K562 (cell line): ENCODE results near the gene ARHGAP4. TPM values are rescaled to one million over a fixed set of nuclear protein-coding genes. Genes with fewer than 3 reads are reported as not detected.

Experiments used
- AFF4 ChIP-seq: sonication (generic); formaldehyde crosslinking; IDR thresholded peaks from 2 replicates; pipeline ENCODE4 v1.8.0; 2023; ENCODE audit warnings: mild to moderate bottlenecking, missing genetic modification reagents
- ARID3B ChIP-seq: fragments of 250-450 bp; sonication (Bioruptor Pico); IDR thresholded peaks from 2 replicates; pipeline ENCODE4 v1.4.0; 2020; ENCODE audit warnings: borderline replicate concordance
- BRD9 ChIP-seq: fragments of 450-650 bp; IDR thresholded peaks from 2 replicates; pipeline ENCODE4 v1.6.1; 2018; ENCODE audit warnings: low read depth; ENCODE audit not compliant: partially characterized antibody
- CAMTA2 ChIP-seq: fragments of 250-450 bp; sonication (Bioruptor Pico); conservative IDR thresholded peaks from 2 replicates; pipeline ENCODE4 v1.5.1; 2022
- CBX3 ChIP-seq, 2 experiments: IDR thresholded peaks; 1 replicate in 1 of 2; 2 replicates in 1 of 2; pipeline ENCODE4 v1.6.1; 2012; ENCODE audit warnings: inconsistent platforms in 2 of 2, low read length in 2 of 2, borderline replicate concordance in 1 of 2, control low read depth in 1 of 2
- CC2D1A ChIP-seq: fragments of 450-650 bp; IDR thresholded peaks from 2 replicates; pipeline ENCODE4 v1.6.1; 2017; ENCODE audit warnings: mild to moderate bottlenecking
- E2F8 ChIP-seq: fragments of 450-650 bp; IDR thresholded peaks from 2 replicates; pipeline ENCODE4 v1.7.1; 2018; ENCODE audit warnings: mild to moderate bottlenecking, low read depth; ENCODE audit not compliant: partially characterized antibody
- EGR1 ChIP-seq: fragments of 450-650 bp; conservative IDR thresholded peaks from 2 replicates; pipeline ENCODE4 v1.6.1; 2017; ENCODE audit warnings: mild to moderate bottlenecking
- GATA2 ChIP-seq: sonication (generic); formaldehyde crosslinking; IDR thresholded peaks from 2 replicates; pipeline ENCODE4 v1.4.0; 2020; ENCODE audit warnings: mild to moderate bottlenecking, missing genetic modification reagents
- SREBF2 ChIP-seq: sonication (generic); formaldehyde crosslinking; IDR thresholded peaks from 2 replicates; pipeline ENCODE4 v1.4.0; 2020; ENCODE audit warnings: mild to moderate bottlenecking, missing genetic modification reagents
- SRSF7 ChIP-seq: fragments of 200-400 bp; formaldehyde crosslinking; optimal IDR thresholded peaks from 2 replicates; pipeline ENCODE3; 2017; ENCODE audit warnings: mild to moderate bottlenecking, low read depth, low read length
- STAG1 ChIP-seq: sonication (generic); formaldehyde crosslinking; IDR thresholded peaks from 2 replicates; pipeline ENCODE4 v1.5.0; 2020; ENCODE audit warnings: missing genetic modification reagents, borderline replicate concordance
- TAF15 ChIP-seq: fragments of 200-400 bp; formaldehyde crosslinking; IDR thresholded peaks from 2 replicates; pipeline ENCODE4 v1.6.1; 2017; ENCODE audit warnings: mild to moderate bottlenecking, low read depth, low read length, moderate library complexity
- UBTF ChIP-seq, 2 experiments: IDR thresholded peaks; 2 replicates each; pipeline ENCODE4 v1.6.1; 2012; ENCODE audit warnings: improper control_type of control experiment in 2 of 2, low read depth in 2 of 2, low read length in 2 of 2, borderline replicate concordance in 1 of 2
- ZFX ChIP-seq: sonication (generic); formaldehyde crosslinking; IDR thresholded peaks from 2 replicates; pipeline ENCODE4 v1.8.0; 2022; ENCODE audit warnings: mild to moderate bottlenecking, missing genetic modification reagents, moderate library complexity
- ZNF830 ChIP-seq: fragments of 250-450 bp; sonication (Bioruptor Pico); IDR thresholded peaks from 2 replicates; pipeline ENCODE4 v1.5.0; 2021; ENCODE audit warnings: mild to moderate bottlenecking
- ZZZ3 ChIP-seq: fragments of 450-650 bp; IDR thresholded peaks from 2 replicates; pipeline ENCODE4 v1.6.1; 2016; ENCODE audit warnings: antibody characterized with exemption, mild to moderate bottlenecking, moderate library complexity
- polyA plus RNA-seq, 8 experiments: library from polyadenylated mRNA; depleted of rRNA in 4 of 8; stranded (reverse) in 5 of 8; unstranded in 3 of 8; fragments of >200 nt; fragmentation: Nextera tagmentation in 2 of 8; fragmentation: Illumina TruSeq in 1 of 8; extraction: Ambion mirVana in 2 of 8; extraction: Trizol in 1 of 8; gene quantifications; 2 replicates each; pipeline versions ENCODE4 v1.2.1 to v1.2.3, GENCODE V29; 2011 to 2014; ENCODE audit warnings: inconsistent platforms in 1 of 8, missing spikeins in 1 of 8
- total RNA-seq, 7 experiments: library from RNA; depleted of rRNA in 6 of 7; stranded (reverse); fragments of >200 nt in 6 of 7; fragmentation: Illumina TruSeq in 2 of 7; extraction: Trizol in 2 of 7; gene quantifications; 2 replicates each; pipeline versions ENCODE4 v1.2.1 to v1.2.3, GENCODE V29; 2011 to 2021; ENCODE audit warnings: low replicate concordance in 1 of 7

ARHGAP4 gene
- total and polyA plus RNA-seq, 9 of the 15 experiments (the other 6 are each of a cell fraction or from before 2014, with no cell fraction given): 0.30 to 81.8 (median 13.5) TPM

GRCh38 chrX:153973127-153974002 lies 47.3 kb upstream of the ARHGAP4 start (continued):
- TF ChIP-seq E2F8 (no peak), CBX3 (IDR thresholded peaks at IDR 0.05; ENCODE audit: borderline replicate concordance in 1 of 2, low read length in 2 of 2) (no peak), SRSF7 (no peak), SREBF2 (CRISPR knock-in tag) (no peak), TAF15 (no peak), EGR1 (no peak), CC2D1A (no peak), GATA2 (no peak), UBTF (IDR thresholded peaks at IDR 0.05; ENCODE audit: borderline replicate concordance in 1 of 2, low read depth in 2 of 2, low read length in 2 of 2) (no peak), BRD9 (no peak), ZNF830 (CRISPR knock-in tag) (no peak), ARID3B (CRISPR knock-in tag) (no peak), CAMTA2 (CRISPR knock-in tag) (no peak), ZZZ3 (no peak), STAG1 (CRISPR knock-in tag) (no peak), ZFX (CRISPR knock-in tag) (no peak; the same call in none of the 2 replicates), AFF4 (no peak)
